HG02798 (cell line): Measurements from ENCODE around the gene RSF1.
A peak's percentile ranks its signal among the peaks of the same experiment; 100 is the strongest.

Experiments
- ATAC-seq: cut with Tn5 transposase; IDR thresholded peaks from one replicate; pipeline ENCODE4 v1.9.1; 2021; ENCODE audit warnings: mild to moderate bottlenecking; ENCODE audit not compliant: unreplicated experiment, poor library complexity

Gene RSF1

GRCh38 chr11:77697865-77698264 is 122.7 kb downstream of the RSF1 start:
- ATAC-seq = no peak

- no peak for ATAC-seq
These were observed 125.1 kb downstream of the RSF1 start for GRCh38 chr11:77695417-77695816.

- no peak for ATAC-seq
These were observed 129.9 kb downstream of the RSF1 start for GRCh38 chr11:77690649-77691048.

GRCh38 chr11:77687088-77687487 is 133.4 kb downstream of the RSF1 start:
- ATAC-seq = no peak

- no peak for ATAC-seq
These were observed 143.4 kb downstream of the RSF1 start for GRCh38 chr11:77677138-77677537.

GRCh38 chr11:77672264-77672663 is 148.3 kb downstream of the RSF1 start:
- ATAC-seq = no peak

GRCh38 chr11:77669848-77670511 is 150.5 kb downstream of the RSF1 start:
- no peak for ATAC-seq

GRCh38 chr11:77668760-77669159 is 151.8 kb downstream of the RSF1 start:
- ATAC-seq = no peak

- ATAC-seq = no peak
These were observed 155.1 kb downstream of the RSF1 start for GRCh38 chr11:77665240-77665965.

GRCh38 chr11:77661670-77662069 is 158.9 kb downstream of the RSF1 start:
- ATAC-seq = no peak

- ATAC-seq = no peak
These were observed 159.6 kb downstream of the RSF1 start for GRCh38 chr11:77660947-77661346.

- no peak for ATAC-seq
These were observed 162.1 kb downstream of the RSF1 start for GRCh38 chr11:77658213-77659013.

GRCh38 chr11:77656362-77656761 is 164.2 kb downstream of the RSF1 start:
- no peak for ATAC-seq

- ATAC-seq = no peak
These were observed 165.6 kb downstream of the RSF1 start for GRCh38 chr11:77654770-77655434.

GRCh38 chr11:77650123-77650522 is 170.4 kb downstream of the RSF1 start:
- ATAC-seq = no peak

- no peak for ATAC-seq
These were observed 172.7 kb downstream of the RSF1 start for GRCh38 chr11:77647654-77648305.

GRCh38 chr11:77644887-77645286 is 175.6 kb downstream of the RSF1 start:
- ATAC-seq = no peak

- no peak for ATAC-seq
These were observed 178.3 kb downstream of the RSF1 start for GRCh38 chr11:77642228-77642627.

- peak; percentile 99 for ATAC-seq
These were observed 183.0 kb downstream of the RSF1 start, which contains the start of gene CLNS1A for GRCh38 chr11:77637345-77638165. Gene CLNS1A (minus strand): TSS chr11:77637794. CDS start chr11:77637714, 80 bp downstream.
